ENCODE results near the gene KIF19. TPM values are rescaled to one million over a fixed set of nuclear protein-coding genes. Genes with fewer than 3 reads are reported as not detected.

The KIF19 gene
- total and polyA plus RNA-seq, 2 of the 4 experiments (the other 2 are of a cell fraction), result not detected

DNA sequence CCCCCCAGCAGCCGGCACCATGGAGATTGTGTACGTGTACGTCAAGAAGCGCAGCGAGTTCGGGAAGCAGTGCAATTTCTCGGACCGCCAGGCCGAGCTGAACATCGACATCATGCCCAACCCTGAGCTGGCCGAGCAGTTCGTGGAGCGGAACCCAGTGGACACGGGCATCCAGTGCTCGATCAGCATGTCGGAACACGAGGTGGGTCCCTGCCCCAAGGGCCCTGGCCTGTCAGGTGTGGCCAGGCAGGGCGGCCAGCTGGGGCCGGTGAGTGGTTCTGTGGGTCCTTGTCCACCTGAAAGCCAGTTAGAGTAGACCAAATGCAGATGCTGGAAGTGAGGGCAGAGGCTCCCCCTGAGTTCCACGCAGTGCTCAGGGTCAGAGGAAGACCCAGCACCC is 44.2 kb upstream of the KIF19 start:
- no peak overlapping the region for H3K9ac ChIP-seq (ENCODE audit: low read depth, low read length)
- H2AFZ ChIP-seq (replicated peaks; ENCODE audit: low read length, poor library complexity), result no peak overlapping the region
- no peak overlapping the region for H2BK5ac ChIP-seq (ENCODE audit: low read depth, low read length, poor library complexity, severe bottlenecking)
- no peaks in the 10 kb centered on the region for H3K79me1 ChIP-seq (ENCODE audit: low read depth in 1 of 2, low read length in 2 of 2)
- H2AK9ac ChIP-seq (replicated peaks; ENCODE audit: low read depth, low read length, poor library complexity), result no peak overlapping the region
- no peak overlapping the region for H3K4me2 ChIP-seq (ENCODE audit: low read depth, low read length)
- no peak overlapping the region for H3K14ac ChIP-seq (replicated peaks; ENCODE audit: low read depth, low read length)
- TF ChIP-seq CHD1 (IDR thresholded peaks at IDR 0.05; ENCODE audit: low read depth, low read length) (no peak), MXI1 (IDR thresholded peaks at IDR 0.05; ENCODE audit: borderline replicate concordance, low read depth, low read length) (no peak), MAFK (IDR thresholded peaks at IDR 0.05; ENCODE audit: low read depth, low read length) (no peak), BHLHE40 (IDR thresholded peaks at IDR 0.05; ENCODE audit: low read depth, low read length) (no peak), CEBPB (IDR thresholded peaks at IDR 0.05; ENCODE audit: low read depth, low read length) (no peak), RAD21 (IDR thresholded peaks at IDR 0.05; ENCODE audit: low read length) (no peak), POLR2A (IDR thresholded peaks at IDR 0.05; ENCODE audit: low read depth, low read length) (no peak), NFE2L2 (IDR thresholded peaks at IDR 0.05; ENCODE audit: low read depth, low read length) (no peak), RFX5 (IDR thresholded peaks at IDR 0.05; ENCODE audit: low read depth, low read length) (no peak), RCOR1 (IDR thresholded peaks at IDR 0.05; ENCODE audit: insufficient replicate concordance, low read length) (no peak), SMC3 (IDR thresholded peaks at IDR 0.05; ENCODE audit: low read depth, low read length) (no peak), FOS (IDR thresholded peaks at IDR 0.05; ENCODE audit: low read depth, low read length) (no peak), MAZ (IDR thresholded peaks at IDR 0.05; ENCODE audit: borderline replicate concordance, low read depth, low read length) (no peak)
- TF ChIP-seq, protein P1, sequence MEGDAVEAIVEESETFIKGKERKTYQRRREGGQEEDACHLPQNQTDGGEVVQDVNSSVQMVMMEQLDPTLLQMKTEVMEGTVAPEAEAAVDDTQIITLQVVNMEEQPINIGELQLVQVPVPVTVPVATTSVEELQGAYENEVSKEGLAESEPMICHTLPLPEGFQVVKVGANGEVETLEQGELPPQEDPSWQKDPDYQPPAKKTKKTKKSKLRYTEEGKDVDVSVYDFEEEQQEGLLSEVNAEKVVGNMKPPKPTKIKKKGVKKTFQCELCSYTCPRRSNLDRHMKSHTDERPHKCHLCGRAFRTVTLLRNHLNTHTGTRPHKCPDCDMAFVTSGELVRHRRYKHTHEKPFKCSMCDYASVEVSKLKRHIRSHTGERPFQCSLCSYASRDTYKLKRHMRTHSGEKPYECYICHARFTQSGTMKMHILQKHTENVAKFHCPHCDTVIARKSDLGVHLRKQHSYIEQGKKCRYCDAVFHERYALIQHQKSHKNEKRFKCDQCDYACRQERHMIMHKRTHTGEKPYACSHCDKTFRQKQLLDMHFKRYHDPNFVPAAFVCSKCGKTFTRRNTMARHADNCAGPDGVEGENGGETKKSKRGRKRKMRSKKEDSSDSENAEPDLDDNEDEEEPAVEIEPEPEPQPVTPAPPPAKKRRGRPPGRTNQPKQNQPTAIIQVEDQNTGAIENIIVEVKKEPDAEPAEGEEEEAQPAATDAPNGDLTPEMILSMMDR (conservative IDR thresholded peaks at IDR 0.05; ENCODE audit: low read depth, low read length), result no peak
- TF ChIP-seq, protein P2, sequence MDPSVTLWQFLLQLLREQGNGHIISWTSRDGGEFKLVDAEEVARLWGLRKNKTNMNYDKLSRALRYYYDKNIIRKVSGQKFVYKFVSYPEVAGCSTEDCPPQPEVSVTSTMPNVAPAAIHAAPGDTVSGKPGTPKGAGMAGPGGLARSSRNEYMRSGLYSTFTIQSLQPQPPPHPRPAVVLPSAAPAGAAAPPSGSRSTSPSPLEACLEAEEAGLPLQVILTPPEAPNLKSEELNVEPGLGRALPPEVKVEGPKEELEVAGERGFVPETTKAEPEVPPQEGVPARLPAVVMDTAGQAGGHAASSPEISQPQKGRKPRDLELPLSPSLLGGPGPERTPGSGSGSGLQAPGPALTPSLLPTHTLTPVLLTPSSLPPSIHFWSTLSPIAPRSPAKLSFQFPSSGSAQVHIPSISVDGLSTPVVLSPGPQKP (IDR thresholded peaks at IDR 0.05; ENCODE audit: borderline replicate concordance, low read depth, low read length), result no peak
- TF ChIP-seq, protein P3, sequence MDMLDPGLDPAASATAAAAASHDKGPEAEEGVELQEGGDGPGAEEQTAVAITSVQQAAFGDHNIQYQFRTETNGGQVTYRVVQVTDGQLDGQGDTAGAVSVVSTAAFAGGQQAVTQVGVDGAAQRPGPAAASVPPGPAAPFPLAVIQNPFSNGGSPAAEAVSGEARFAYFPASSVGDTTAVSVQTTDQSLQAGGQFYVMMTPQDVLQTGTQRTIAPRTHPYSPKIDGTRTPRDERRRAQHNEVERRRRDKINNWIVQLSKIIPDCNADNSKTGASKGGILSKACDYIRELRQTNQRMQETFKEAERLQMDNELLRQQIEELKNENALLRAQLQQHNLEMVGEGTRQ (IDR thresholded peaks at IDR 0.05; ENCODE audit: low read depth, low read length), result no peak
- no peak overlapping the region for H3K4me3 ChIP-seq (ENCODE audit: insufficient read depth, low read depth, low read length)
- H3K23ac ChIP-seq (ENCODE audit: low read depth, low read length), result no peak overlapping the region
- no peak overlapping the region for H4K5ac ChIP-seq (ENCODE audit: low read depth, low read length)
- H2AK5ac ChIP-seq (ENCODE audit: low read depth, low read length), result no peak overlapping the region
- in situ Hi-C loops (cut with MboI; ENCODE audit: low sequenced_read_pairs) (no loop called here), dilution Hi-C loops (cut with HindIII; ENCODE audit: low sequenced_read_pairs, unreplicated experiment) (no loop called here), intact Hi-C loops (cut with micrococcal nuclease) (no loop called here)
- H3K36me3 ChIP-seq (ENCODE audit: control insufficient read depth, insufficient read depth, low read length), result no peaks in the 10 kb centered on the region
- CTCF ChIA-PET, result no interaction called here
- no peaks in the 10 kb centered on the region for H3K9me1 ChIP-seq (ENCODE audit: insufficient read depth, low read length)
- 75% methylated on average over 10 of the region's 20 CpGs; no CpG with 5 or more reads in 1 of the 2 experiments for WGBS, 2 experiments (ENCODE audit: extremely low coverage in 2 of 2, insufficient read length in 1 of 2)
- no peak overlapping the region for H2BK120ac ChIP-seq (ENCODE audit: low read depth, low read length)
- H4K91ac ChIP-seq (ENCODE audit: insufficient read depth, low read depth, low read length), result no peak overlapping the region
- no peak overlapping the region for H3K4ac ChIP-seq (ENCODE audit: low read depth, low read length)
- POLR2A ChIA-PET (ENCODE audit: unreplicated experiment), result no interaction called here
- no peak overlapping the region for H4K8ac ChIP-seq (ENCODE audit: low read depth in 2 of 2, low read length in 2 of 2)
- H3K27ac ChIP-seq (ENCODE audit: insufficient read depth, low read length), result no peak overlapping the region
- ATAC-seq (ENCODE audit: low read depth) (no peak), DNase-seq (no peak)
- H3K27me3 ChIP-seq (ENCODE audit: control insufficient read depth, insufficient read depth, low read length), result no peaks in the 10 kb centered on the region
- H3K4me1 ChIP-seq (ENCODE audit: control insufficient read depth, insufficient read depth, low read length), result no peaks in the 10 kb centered on the region
- no peak overlapping the region for H2BK20ac ChIP-seq (ENCODE audit: low read depth, low read length)
- H3K9me3 ChIP-seq (ENCODE audit: control insufficient read depth, insufficient read depth, low read length), result peaks cover 3% of the 10 kb centered on the region; the same call in 1 of the 2 replicates
- no peak overlapping the region for H3K56ac ChIP-seq (ENCODE audit: extremely low read depth, insufficient read depth, low read length)
- no peak overlapping the region for H3K18ac ChIP-seq (ENCODE audit: low read depth, low read length)
- H2BK15ac ChIP-seq (ENCODE audit: low read depth, low read length), result no peak overlapping the region
- no TSS peak for BruUV-seq (replicated peaks)
- no peaks in the 10 kb centered on the region for H4K20me1 ChIP-seq (ENCODE audit: insufficient read depth, low read length)
